Effector memory CD8-positive, alpha-beta T cell (primary cell): Measurements from ENCODE around the gene PHACTR4.
"Not testable (repeated sequence)": the region's sequence is repeated elsewhere in the genome, so short reads cannot be mapped to it uniquely, and the experiment has no call there.

Source experiments
- ATAC-seq: fragments of 150-1000 bp; cut with Tn5 transposase; replicated peaks from 2 replicates; pipeline ENCODE4 v1.10.0; 2021; ENCODE audit warnings: mild to moderate bottlenecking, moderate library complexity
- DNase-seq, 3 experiments: peaks; one replicate each; pipeline ENCODE4 v3.0.0; 2021
- H3K27ac Mint-ChIP-seq, 2 donors: one replicate each; pipeline ENCODE4 v1.8.0; 2022; ENCODE audit warnings: mild to moderate bottlenecking in 2 of 2, mixed read lengths in 2 of 2, moderate library complexity in 2 of 2
- H3K27me3 Mint-ChIP-seq, 2 donors: one replicate each; pipeline ENCODE4 v1.8.0; 2022; ENCODE audit warnings: mixed read lengths in 2 of 2
- H3K36me3 Mint-ChIP-seq: one replicate; pipeline ENCODE4 v1.8.0; 2022; ENCODE audit warnings: mild to moderate bottlenecking, moderate library complexity, mixed read lengths; ENCODE audit not compliant: insufficient read depth
- H3K4me1 Mint-ChIP-seq, 2 donors: one replicate each; pipeline ENCODE4 v1.8.0; 2022; ENCODE audit warnings: low read depth in 2 of 2, mixed read lengths in 2 of 2
- H3K4me3 Mint-ChIP-seq, 2 donors: one replicate each; pipeline ENCODE4 v1.8.0; 2022; ENCODE audit warnings: mild to moderate bottlenecking in 2 of 2, mixed read lengths in 2 of 2, moderate library complexity in 2 of 2
- H3K9me3 Mint-ChIP-seq, 2 donors: one replicate each; pipeline ENCODE4 v1.8.0; 2022; ENCODE audit warnings: mixed read lengths in 2 of 2

The PHACTR4 gene

DNA sequence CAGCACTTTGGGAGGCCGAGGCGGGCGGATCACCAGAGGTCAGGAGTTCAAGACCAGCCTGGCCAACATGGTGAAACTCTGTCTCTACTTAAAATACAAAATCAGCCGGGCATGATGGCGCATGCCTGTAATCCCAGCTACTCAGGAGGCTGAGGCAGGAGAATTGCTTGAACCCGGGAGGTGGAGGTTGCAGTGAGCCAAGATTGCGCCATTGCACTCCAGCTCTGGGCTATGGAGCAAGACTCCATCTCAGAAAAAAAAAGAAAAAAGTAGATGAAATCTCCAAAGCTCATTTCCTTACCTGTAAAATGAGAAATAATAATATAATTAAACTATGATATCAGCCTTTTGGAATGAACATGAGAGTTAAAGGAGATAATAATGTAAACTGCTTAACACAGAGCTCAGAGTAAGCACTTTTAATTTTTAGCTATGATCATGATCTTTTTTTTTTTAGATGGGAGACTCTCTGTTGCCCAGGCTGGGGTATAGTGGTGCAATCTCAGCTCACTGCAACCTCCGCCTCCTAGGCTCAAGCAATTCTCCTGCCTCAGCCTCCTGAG is 16.2 kb upstream of the PHACTR4 start:
- DNase-seq, H3K36me3 Mint-ChIP-seq, H3K27ac Mint-ChIP-seq, ATAC-seq, H3K9me3 Mint-ChIP-seq, H3K4me1 Mint-ChIP-seq, H3K4me3 Mint-ChIP-seq, H3K27me3 Mint-ChIP-seq: not testable (repeated sequence)

DNA sequence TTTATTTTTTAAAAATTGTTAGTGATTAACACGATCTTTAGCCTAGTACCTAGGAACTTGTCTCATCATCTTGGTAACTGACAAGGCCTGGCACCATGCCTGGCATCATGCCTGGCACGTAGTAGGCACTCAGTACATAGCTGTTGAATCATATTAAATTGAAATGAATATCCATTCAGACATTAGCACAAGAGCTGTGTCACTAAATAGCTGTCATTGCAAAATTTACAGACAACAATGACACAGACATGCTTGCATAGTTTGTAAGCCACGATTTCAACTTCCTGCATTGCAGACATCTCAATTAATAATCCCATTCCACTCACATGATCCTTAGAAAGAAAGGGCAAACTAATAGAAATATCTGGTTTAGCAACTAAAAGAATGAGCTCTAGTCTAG is 15.4 kb upstream of the PHACTR4 start:
- H3K9me3 Mint-ChIP-seq = no peaks in the 10 kb centered on the region
- ATAC-seq (no peak), DNase-seq (no peak)
- H3K36me3 Mint-ChIP-seq = peaks cover 3% of the 10 kb centered on the region
- H3K4me3 Mint-ChIP-seq = no peak overlapping the region
- H3K27ac Mint-ChIP-seq = no peak overlapping the region
- H3K4me1 Mint-ChIP-seq = no peaks in the 10 kb centered on the region
- no peaks in the 10 kb centered on the region for H3K27me3 Mint-ChIP-seq

DNA sequence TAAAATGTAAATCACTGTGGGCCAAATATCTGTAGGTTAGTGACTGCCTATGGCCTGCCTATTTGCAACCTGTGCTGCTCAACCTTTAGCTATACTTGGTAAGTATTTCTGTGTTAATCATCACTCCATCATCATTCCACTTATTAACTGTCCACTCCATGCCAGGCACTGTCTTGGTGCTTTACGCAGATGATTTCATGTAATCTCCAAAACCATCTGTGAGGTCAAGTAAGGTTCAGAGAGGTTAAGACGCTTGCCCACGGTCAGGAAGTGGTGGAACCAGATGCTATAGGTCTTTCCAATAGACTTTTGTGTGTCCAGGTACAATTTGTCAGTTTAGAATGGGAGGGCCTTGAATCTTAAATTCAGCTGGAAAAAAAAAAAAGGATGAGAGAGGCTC is 10.8 kb upstream of the PHACTR4 start:
- Mint-ChIP-seq H3K27ac (no peak overlapping the region), H3K4me3 (no peak overlapping the region), H3K9me3 (no peaks in the 10 kb centered on the region), H3K4me1 (peaks cover 0 to 2% of the 10 kb centered on the region in 2 donors), H3K36me3 (no peaks in the 10 kb centered on the region), H3K27me3 (no peaks in the 10 kb centered on the region)
- no peak for ATAC-seq
- DNase-seq = no peak

DNA sequence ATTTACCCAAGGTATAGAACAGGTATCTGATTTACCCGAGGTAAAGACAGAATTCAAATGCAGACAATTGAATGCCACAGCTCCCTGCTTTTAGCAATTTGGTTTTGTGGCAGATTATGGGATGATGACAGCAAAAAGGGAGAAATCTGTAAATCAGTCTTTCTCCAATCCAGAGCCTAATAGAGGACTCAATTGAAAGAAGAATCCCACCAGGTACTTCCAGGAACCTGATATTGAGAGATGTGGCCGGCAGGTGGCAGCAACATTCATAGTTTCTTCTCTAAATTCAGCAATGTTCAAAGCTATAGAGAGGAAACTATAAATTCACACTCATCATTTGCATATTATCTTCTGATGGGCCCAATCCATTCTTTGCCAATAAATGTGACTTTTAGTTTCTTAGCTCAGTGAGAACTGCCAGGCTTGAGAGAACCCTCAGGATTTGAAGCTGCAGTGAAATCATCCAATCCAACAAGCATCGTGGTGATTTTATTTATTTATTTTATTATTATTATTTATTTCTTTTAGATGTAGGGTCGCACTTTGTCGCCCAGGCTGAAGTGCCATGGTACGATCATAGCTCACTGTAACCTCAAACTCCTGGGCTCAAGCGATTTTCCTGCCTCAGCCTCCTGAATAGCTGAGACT is 9.8 kb upstream of the PHACTR4 start:
- no peaks in the 10 kb centered on the region for H3K27me3 Mint-ChIP-seq
- H3K9me3 Mint-ChIP-seq = no peaks in the 10 kb centered on the region
- ATAC-seq = peak; percentile 75
- H3K4me3 Mint-ChIP-seq = no peak overlapping the region
- H3K36me3 Mint-ChIP-seq = no peaks in the 10 kb centered on the region
- peak; percentile 64 to 70 (median 67) for DNase-seq
- no peak overlapping the region for H3K27ac Mint-ChIP-seq
- H3K4me1 Mint-ChIP-seq = peaks cover 0 to 2% of the 10 kb centered on the region in 2 donors

DNA sequence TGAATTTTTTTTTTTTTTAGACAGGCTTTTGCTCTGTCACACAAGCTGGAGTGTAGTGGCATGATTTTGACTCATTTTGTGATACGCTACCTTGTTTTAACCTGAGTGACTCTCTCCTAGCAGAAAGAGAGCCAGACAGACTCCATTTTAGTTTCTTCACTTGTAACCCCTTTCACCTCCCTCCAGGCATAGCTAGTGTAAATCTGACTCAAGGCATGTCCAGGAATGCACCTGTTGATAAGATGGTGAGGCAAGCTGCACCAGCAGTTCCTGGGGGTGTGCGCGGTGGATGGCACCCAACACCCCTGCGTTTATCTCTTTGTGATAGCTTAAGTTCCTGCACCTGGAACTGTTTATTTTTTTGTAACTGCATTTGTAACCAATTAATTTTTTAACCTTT is 4.7 kb upstream of the PHACTR4 start:
- DNase-seq (no peak), ATAC-seq (no peak)
- Mint-ChIP-seq H3K4me3 (no peak overlapping the region), H3K27me3 (no peaks in the 10 kb centered on the region), H3K9me3 (no peaks in the 10 kb centered on the region), H3K27ac (no peak overlapping the region), H3K4me1 (peaks cover 19 to 21% of the 10 kb centered on the region in 2 donors), H3K36me3 (peaks cover 7% of the 10 kb centered on the region)

DNA sequence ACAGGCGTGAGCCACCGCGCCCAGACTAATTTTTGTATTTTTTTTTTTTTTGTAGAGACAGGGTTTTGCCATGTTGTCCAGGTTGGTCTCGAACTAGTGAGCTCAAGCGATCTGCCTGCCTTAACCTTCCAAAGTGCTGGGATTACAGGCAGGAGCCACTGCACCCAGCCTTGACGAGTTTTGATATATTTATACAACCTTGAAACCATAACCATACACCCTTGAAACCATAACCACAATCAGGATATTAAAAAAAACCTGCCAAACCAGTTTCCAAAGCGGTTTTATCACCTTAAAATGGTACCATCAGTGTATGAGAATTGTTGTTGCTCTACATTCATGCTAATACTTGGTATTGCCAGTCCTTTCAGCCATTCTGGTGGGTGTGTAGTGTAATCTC is 3.7 kb upstream of the PHACTR4 start:
- H3K36me3 Mint-ChIP-seq = peaks cover 14% of the 10 kb centered on the region
- ATAC-seq (peak; percentile 45), DNase-seq (peak in 1 of 3 experiments; percentile 5)
- H3K4me1 Mint-ChIP-seq = peaks cover 25 to 31% of the 10 kb centered on the region in 2 donors
- peak overlapping the region; percentile 42 to 63 for H3K27ac Mint-ChIP-seq
- no peaks in the 10 kb centered on the region for H3K9me3 Mint-ChIP-seq
- H3K27me3 Mint-ChIP-seq = no peaks in the 10 kb centered on the region
- H3K4me3 Mint-ChIP-seq = peak overlapping the region; percentile 30 to 41

DNA sequence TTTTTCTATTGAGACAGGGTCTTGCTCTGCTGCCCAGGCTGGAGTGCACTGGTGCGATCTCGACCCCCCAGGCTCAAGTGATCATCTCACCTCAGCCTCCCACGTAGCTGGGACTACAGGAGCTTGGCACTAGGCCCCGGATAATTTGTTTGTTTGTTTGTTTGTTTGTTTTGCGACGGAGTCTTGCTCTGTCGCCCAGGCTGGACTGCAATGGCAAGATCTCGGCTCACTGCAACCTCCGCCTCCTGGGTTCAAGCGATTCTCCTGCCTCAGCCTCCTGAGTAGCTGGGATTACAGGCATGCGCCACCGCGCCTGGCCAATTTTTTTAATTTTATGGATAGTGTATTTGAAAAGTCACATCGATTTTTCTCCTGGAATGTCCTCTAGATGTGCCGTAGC is 932 bp upstream of the PHACTR4 start:
- Mint-ChIP-seq H3K4me1 (peaks cover 27 to 40% of the 10 kb centered on the region in 2 donors), H3K27ac (peak overlapping the region; percentile 90 to 92), H3K4me3 (peak overlapping the region; percentile 93), H3K36me3 (peaks cover 14% of the 10 kb centered on the region)
- not testable (repeated sequence) for DNase-seq, H3K9me3 Mint-ChIP-seq, H3K27me3 Mint-ChIP-seq, ATAC-seq

DNA sequence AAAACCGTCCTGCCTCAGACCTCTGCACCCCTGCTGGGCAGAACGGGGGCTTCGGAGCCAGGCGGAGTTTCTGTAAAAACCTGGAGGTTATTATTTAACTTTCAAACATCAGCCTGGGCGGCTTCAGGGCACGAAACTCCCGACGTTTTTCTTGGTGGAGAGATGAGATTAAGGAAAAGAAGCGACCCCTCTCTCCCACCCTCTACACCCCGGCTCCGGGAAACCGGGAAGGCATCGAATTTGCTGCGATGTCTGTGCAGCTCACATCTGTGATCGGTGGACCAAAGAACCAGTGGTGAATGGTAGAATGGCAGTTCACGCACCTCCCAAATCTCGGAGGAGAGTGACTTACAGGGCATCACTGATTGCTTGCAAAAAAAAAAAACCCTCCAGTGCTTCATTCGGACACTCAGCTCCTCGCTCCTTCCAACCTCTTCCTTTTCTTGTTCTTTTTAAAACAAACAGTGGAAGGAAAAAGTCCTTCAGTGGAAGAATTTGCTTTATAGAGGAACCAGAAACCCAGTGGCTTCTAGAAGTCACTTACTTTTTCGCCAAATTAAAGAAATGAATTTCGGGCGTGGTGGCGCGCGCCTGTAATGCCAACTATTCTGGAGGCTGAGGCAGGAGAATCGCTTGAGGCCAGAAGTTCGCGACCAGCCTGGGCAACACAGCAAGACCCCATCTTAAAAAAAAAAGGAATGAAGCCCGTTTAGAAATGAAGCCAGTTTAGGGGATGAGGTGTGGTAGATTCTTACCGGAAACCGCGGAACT is 884 bp downstream of the PHACTR4 start:
- peaks cover 31 to 52% of the 10 kb centered on the region in 2 donors for H3K4me1 Mint-ChIP-seq
- no peaks in the 10 kb centered on the region for H3K27me3 Mint-ChIP-seq
- peak overlapping the region; percentile 90 to 92 for H3K27ac Mint-ChIP-seq
- ATAC-seq = peak; percentile 32
- peak; percentile 1 to 18 (median 11) for DNase-seq
- no peaks in the 10 kb centered on the region for H3K9me3 Mint-ChIP-seq
- H3K4me3 Mint-ChIP-seq = peak overlapping the region; percentile 93
- peaks cover 14% of the 10 kb centered on the region for H3K36me3 Mint-ChIP-seq

DNA sequence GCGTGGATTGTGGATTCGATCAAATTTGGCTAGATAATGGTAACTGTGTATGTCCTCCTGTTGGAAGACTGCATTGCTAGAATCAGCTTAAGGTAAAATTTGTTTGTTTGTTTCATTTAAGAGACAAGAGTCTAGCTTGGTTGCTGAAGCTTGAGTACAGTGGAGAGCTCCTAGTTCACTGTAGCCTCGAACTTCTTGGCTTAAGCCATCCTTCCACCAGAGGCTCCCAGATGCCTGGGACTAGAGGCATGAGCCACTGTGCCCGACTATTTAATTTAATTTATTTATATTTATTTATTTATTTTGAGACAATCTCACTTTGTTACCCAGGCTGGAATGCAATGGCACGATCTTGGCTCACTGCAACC is 1.5 kb downstream of the PHACTR4 start:
- ATAC-seq = no peak
- Mint-ChIP-seq H3K4me3 (peak overlapping the region; percentile 93), H3K27ac (no peak overlapping the region), H3K36me3 (peaks cover 14% of the 10 kb centered on the region), H3K27me3 (no peaks in the 10 kb centered on the region), H3K4me1 (peaks cover 25 to 50% of the 10 kb centered on the region in 2 donors), H3K9me3 (no peaks in the 10 kb centered on the region)
- no peak for DNase-seq

DNA sequence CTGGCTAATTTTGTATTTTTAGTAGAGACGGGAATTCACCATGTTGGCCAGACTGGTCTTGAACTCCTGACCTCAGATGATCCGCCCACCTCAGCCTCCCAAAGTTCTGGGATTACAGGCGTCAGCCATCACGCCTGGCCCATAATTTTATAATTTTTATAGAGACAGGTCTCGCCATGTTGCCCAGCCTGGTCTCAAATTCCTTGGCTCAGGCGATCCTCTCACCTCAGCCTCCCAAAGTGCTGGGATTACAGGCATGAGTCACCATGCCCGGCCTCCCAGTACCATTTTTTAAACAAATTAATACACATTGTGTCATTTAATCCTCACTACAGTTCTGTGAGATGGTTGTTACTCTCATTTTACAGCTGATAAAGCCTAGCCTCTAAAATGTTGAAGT is 3.9 kb downstream of the PHACTR4 start:
- H3K9me3 Mint-ChIP-seq, H3K27me3 Mint-ChIP-seq, DNase-seq, H3K27ac Mint-ChIP-seq, ATAC-seq, H3K4me3 Mint-ChIP-seq: not testable (repeated sequence)
- Mint-ChIP-seq H3K36me3 (peaks cover 15% of the 10 kb centered on the region), H3K4me1 (peaks cover 25 to 49% of the 10 kb centered on the region in 2 donors)

DNA sequence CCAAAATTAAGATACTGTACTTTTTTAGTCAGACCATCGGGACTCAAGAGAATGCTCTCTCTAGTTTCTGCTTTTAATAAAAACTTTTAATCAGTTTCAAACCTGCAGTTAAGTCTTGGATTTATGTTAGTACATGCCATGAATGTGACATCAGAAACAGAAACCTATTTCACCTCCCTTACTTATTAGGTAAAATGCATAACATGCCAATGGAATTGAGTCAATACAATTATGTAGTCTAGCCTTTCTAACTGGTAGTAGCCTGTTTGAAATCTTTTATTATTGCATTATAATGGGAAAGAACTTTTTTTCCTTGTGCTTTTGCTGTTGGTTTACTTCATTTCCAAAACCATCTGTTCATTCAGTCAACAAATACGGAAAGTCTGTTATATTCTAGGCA is 4.8 kb downstream of the PHACTR4 start:
- Mint-ChIP-seq H3K36me3 (peaks cover 12% of the 10 kb centered on the region), H3K27ac (peak overlapping the region in 1 of 2 donors; percentile 38), H3K9me3 (no peaks in the 10 kb centered on the region), H3K4me1 (peaks cover 22 to 46% of the 10 kb centered on the region in 2 donors), H3K4me3 (no peak overlapping the region), H3K27me3 (no peaks in the 10 kb centered on the region)
- no peak for ATAC-seq
- DNase-seq = no peak

DNA sequence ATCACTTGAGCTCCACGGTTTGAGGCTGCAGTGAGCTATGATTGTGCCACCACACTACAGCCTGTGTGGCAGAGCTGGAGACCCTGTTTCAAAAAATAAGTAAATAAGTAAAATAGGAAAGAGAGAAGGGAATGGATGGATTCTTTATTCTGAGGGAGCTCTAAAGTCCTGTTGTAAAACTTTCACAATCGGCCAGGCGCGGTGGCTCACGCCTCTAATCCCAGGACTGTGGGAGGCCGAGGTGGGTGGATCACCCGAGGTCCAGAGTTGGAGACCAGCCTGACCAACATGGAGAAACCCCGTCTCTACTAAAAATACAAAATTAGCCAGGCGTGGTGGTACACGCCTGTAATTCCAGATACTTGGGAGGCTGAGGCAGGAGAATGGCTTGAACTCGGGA is 6.1 kb downstream of the PHACTR4 start:
- not testable (repeated sequence) for DNase-seq, H3K9me3 Mint-ChIP-seq, H3K4me3 Mint-ChIP-seq, H3K36me3 Mint-ChIP-seq, H3K27me3 Mint-ChIP-seq, ATAC-seq
- Mint-ChIP-seq H3K27ac (peak overlapping the region; percentile 44 to 80), H3K4me1 (peaks cover 19 to 40% of the 10 kb centered on the region in 2 donors)

DNA sequence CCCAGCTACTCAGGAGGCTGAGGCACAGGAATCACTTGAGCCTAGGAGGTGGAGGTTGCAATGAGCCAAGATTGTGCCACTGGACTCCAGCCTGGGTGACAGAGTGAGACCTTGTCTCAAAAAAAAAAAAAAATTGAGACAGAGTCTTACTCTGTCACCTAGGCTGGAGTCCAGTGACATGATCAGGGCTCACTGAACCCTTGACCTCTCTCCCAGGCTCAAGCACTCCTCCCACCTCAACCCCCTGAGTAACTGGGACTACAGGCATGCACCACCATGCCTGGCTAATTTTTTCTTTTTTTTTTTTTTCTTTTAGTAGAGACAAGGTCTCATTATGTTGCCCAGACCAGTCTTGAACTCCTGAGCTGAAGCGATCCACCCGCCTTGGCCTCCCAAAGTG is 6.7 kb downstream of the PHACTR4 start:
- H3K9me3 Mint-ChIP-seq, H3K27me3 Mint-ChIP-seq, H3K4me3 Mint-ChIP-seq, ATAC-seq, H3K27ac Mint-ChIP-seq, H3K36me3 Mint-ChIP-seq, DNase-seq: not testable (repeated sequence)
- H3K4me1 Mint-ChIP-seq = peaks cover 18 to 42% of the 10 kb centered on the region in 2 donors

DNA sequence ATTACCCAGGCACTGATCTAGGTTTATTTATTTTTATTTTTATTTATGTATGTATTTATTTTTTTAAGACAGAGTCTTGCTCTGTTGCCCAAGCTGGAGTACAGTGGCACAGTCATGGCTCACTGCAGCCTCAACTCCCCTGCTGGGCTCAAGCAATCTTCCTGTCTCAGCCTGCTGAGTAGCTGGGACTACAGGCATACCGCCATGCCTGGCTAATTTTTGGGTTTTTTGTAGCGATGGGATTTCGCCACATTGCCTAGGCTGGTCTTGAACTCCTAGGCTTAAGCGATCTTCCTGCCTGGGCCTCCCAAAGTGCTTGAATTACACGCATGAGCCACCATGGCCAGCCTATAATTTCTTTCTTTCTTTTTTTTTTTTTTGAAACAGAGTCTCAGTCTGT is 9.4 kb downstream of the PHACTR4 start:
- DNase-seq (no peak), ATAC-seq (no peak)
- no peaks in the 10 kb centered on the region for H3K9me3 Mint-ChIP-seq
- no peak overlapping the region for H3K27ac Mint-ChIP-seq
- peaks cover 22 to 46% of the 10 kb centered on the region in 2 donors for H3K4me1 Mint-ChIP-seq
- peaks cover 8% of the 10 kb centered on the region for H3K36me3 Mint-ChIP-seq
- no peak overlapping the region for H3K4me3 Mint-ChIP-seq
- no peaks in the 10 kb centered on the region for H3K27me3 Mint-ChIP-seq
